HL-60/S4 (cell line): Measurements from ENCODE around the gene PLCH2.

Source experiments
- in situ Hi-C: fragments of 300-500 bp; cut with MboI; formaldehyde crosslinking; loops from 2 replicates; pipeline ENCODE4 v1.14.3; 2022; ENCODE audit warnings: low sequenced_read_pairs

The PLCH2 gene

GRCh38 chr1:2460996-2461751, 14.9 kb upstream of the PLCH2 start:
- in situ Hi-C loops, result no loop called here

GRCh38 chr1:2462819-2463218, 13.3 kb upstream of the PLCH2 start:
- in situ Hi-C loops, result no loop called here

GRCh38 chr1:2463396-2463795, 12.7 kb upstream of the PLCH2 start:
- in situ Hi-C loops, result no loop called here

- in situ Hi-C loops, result no loop called here
Measured at GRCh38 chr1:2465371-2466269, 10.5 kb upstream of the PLCH2 start.

- in situ Hi-C loops, result no loop called here
Measured at GRCh38 chr1:2466270-2466665, 9.8 kb upstream of the PLCH2 start.

GRCh38 chr1:2466958-2467554, 9.0 kb upstream of the PLCH2 start:
- in situ Hi-C loops, result no loop called here

GRCh38 chr1:2468041-2468472, 8.0 kb upstream of the PLCH2 start:
- in situ Hi-C loops, result no loop called here

- in situ Hi-C loops, result no loop called here
Measured at GRCh38 chr1:2468540-2468939, 7.5 kb upstream of the PLCH2 start.

GRCh38 chr1:2469103-2469940, 6.8 kb upstream of the PLCH2 start:
- in situ Hi-C loops, result no loop called here

- in situ Hi-C loops, result no loop called here
Measured at GRCh38 chr1:2470290-2471158, 5.6 kb upstream of the PLCH2 start.

GRCh38 chr1:2471159-2471471, 5.0 kb upstream of the PLCH2 start:
- in situ Hi-C loops, result no loop called here

- in situ Hi-C loops, result no loop called here
Measured at GRCh38 chr1:2471587-2472001, 4.5 kb upstream of the PLCH2 start.

GRCh38 chr1:2472109-2472508, 4.0 kb upstream of the PLCH2 start:
- in situ Hi-C loops, result no loop called here

- in situ Hi-C loops, result no loop called here
Measured at GRCh38 chr1:2472561-2473177, 3.4 kb upstream of the PLCH2 start.

GRCh38 chr1:2473198-2473597, 2.9 kb upstream of the PLCH2 start:
- in situ Hi-C loops, result no loop called here

GRCh38 chr1:2474104-2474844, 1.8 kb upstream of the PLCH2 start:
- in situ Hi-C loops, result no loop called here

- in situ Hi-C loops, result no loop called here
Measured at GRCh38 chr1:2474933-2475371, 1.1 kb upstream of the PLCH2 start.

- in situ Hi-C loops, result no loop called here
Measured at GRCh38 chr1:2475571-2475970, 518 bp upstream of the PLCH2 start.

- in situ Hi-C loops, result no loop called here
Measured at GRCh38 chr1:2477309-2477708, 1.2 kb downstream of the PLCH2 start.
